AG04450 (cell line): Measurements from ENCODE around the gene ZPLD1. TPM values are rescaled to one million over a fixed set of nuclear protein-coding genes. Genes with fewer than 3 reads are reported as not detected.

ENCODE experiments used
- CTCF ChIA-PET: fragments of 300-600, 350-600 bp; formaldehyde crosslinking; extraction: SDS; loops from one replicate; lab custom pipeline; 2022; ENCODE audit warnings: antibody characterized with exemption, inconsistent platforms; lab: Charles Lee
- POLR2A ChIA-PET: fragments of 350-600 bp; formaldehyde crosslinking; extraction: SDS; loops from one replicate; lab custom pipeline; 2021; ENCODE audit warnings: antibody characterized with exemption, inconsistent platforms; lab: Yijun Ruan, JAX
- DNase-seq: peaks from one replicate; pipeline ENCODE4 v3.0.0-alpha.2; 2011; ENCODE audit warnings: low read depth, low spot score
- H3K27ac ChIP-seq: one replicate; pipeline ENCODE4 v1.5.1; 2012; ENCODE audit warnings: low read depth, low read length, control low read depth
- H3K27me3 ChIP-seq: one replicate; pipeline ENCODE4 v1.6.0; 2012; ENCODE audit warnings: low read length; ENCODE audit not compliant: control insufficient read depth, insufficient read depth
- H3K4me3 ChIP-seq: 2 replicates; pipeline ENCODE4 v1.5.1; 2011; ENCODE audit warnings: mild to moderate bottlenecking, low read depth, low read length, control low read depth
- H3K9me3 ChIP-seq: 2 replicates; pipeline ENCODE4 v1.5.1; 2012; ENCODE audit warnings: low read length; ENCODE audit not compliant: control insufficient read depth, insufficient read depth
- CTCF ChIP-seq: IDR thresholded peaks from 2 replicates; pipeline ENCODE4 v1.5.1; 2011; ENCODE audit warnings: low read depth, low read length, control low read depth, inconsistent platforms
- polyA plus RNA-seq: library from polyadenylated mRNA; depleted of rRNA; stranded (reverse); fragments of >200 nt; gene quantifications from 2 replicates; pipeline ENCODE4 v1.2.3, GENCODE V29; 2011

The ZPLD1 gene
- polyA plus RNA-seq, 1 experiment, result 0.02 TPM

- no peaks in the 10 kb centered on the region for H3K9me3 ChIP-seq
- H3K27me3 ChIP-seq, result no peaks in the 10 kb centered on the region
- POLR2A ChIA-PET, result no interaction called here
- H3K4me3 ChIP-seq, result no peak overlapping the region
- H3K27ac ChIP-seq, result no peak overlapping the region
- CTCF ChIA-PET, result interaction anchor here (1.7 kb wide), 1 partner anchor 285 kb away, joined by 4 read pairs; no protein-coding TSS in a partner anchor
- no peak for DNase-seq
- no peak for TF ChIP-seq CTCF
Observed at GRCh38 chr3:102514241-102514640, 79.4 kb downstream of the ZPLD1 start.

DNA sequence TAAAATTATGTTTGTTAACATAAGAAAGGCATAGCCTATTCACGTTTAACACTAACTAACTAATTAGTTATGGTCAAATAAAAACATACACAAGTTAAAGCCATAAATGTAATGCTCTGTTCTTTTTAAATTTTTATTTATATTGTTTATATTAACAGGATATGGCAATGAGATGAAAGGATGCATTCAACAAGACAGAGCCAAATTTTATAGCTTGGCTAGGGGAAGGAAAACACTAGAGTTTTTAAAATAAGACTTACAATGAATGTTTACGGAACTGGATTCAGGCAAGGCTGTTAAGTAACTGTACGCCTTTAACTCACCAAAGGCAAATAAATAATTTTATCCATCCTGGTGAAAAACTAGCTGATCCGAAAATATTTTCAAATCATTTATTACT lies 86.4 kb downstream of the ZPLD1 start:
- Histone ChIP-seq H3K4me3 (no peak overlapping the region), H3K9me3 (no peaks in the 10 kb centered on the region), H3K27ac (no peak overlapping the region), H3K27me3 (no peaks in the 10 kb centered on the region)
- CTCF ChIA-PET, result interaction anchor here (0.7 kb wide), 1 partner anchor 286 kb away, joined by 3 read pairs; no protein-coding TSS in a partner anchor
- no peak for DNase-seq
- POLR2A ChIA-PET, result no interaction called here
- no peak for TF ChIP-seq CTCF

DNA sequence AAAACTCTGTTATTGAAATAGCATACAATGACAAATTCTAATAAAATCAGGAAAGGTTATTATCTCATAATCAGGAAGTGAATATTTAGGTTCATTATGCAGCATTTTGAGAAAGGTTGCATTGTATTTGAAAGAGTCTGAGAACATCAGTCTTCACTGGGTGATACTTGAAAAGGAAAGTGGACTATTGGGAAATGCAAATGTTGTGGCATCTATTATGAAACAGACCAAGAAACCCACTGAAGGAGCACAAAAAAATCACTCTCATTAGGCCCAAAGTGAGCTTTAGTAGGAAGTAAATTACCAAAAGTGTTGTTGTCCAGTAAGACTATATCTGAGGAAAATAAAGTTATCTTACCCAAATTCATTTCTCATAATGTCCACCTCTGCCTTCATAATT lies 90.8 kb downstream of the ZPLD1 start:
- no peak for TF ChIP-seq CTCF
- CTCF ChIA-PET, result interaction anchor here (1.6 to 7.3 kb wide), 4 partner anchors 12 to 296 kb away, joined by 4 to 98 read pairs (median 48); no protein-coding TSS in a partner anchor
- Histone ChIP-seq H3K4me3 (no peak overlapping the region), H3K27ac (no peak overlapping the region), H3K27me3 (no peaks in the 10 kb centered on the region), H3K9me3 (no peaks in the 10 kb centered on the region)
- POLR2A ChIA-PET, result no interaction called here
- DNase-seq, result no peak

DNA sequence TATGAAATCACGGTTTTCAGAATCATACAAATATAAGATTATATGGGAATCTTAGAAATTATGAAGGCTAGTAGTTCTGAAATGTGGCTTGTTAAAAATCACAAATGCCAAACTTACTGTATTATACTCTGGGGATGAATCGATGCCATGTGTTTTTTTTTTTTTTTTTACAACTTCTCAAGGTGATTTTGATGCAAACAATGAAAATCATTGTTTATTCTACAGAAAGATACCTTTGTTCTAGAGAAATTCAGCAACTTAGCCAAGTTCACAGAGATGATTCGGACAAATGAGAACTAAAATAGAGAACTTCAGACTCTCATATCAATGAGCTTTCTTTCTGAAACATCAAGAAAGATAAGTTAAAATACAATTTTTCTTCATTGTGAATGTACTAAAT lies 92.0 kb downstream of the ZPLD1 start:
- no peak overlapping the region for H3K4me3 ChIP-seq
- POLR2A ChIA-PET, result no interaction called here
- TF ChIP-seq CTCF, result no peak
- CTCF ChIA-PET, result interaction anchor here (2.3 to 7.3 kb wide), 4 partner anchors 10 to 298 kb away, joined by 8 to 98 read pairs (median 48); no protein-coding TSS in a partner anchor
- no peak overlapping the region for H3K27ac ChIP-seq
- H3K27me3 ChIP-seq, result no peaks in the 10 kb centered on the region
- H3K9me3 ChIP-seq, result no peaks in the 10 kb centered on the region
- no peak for DNase-seq

- Histone ChIP-seq H3K27me3 (no peaks in the 10 kb centered on the region), H3K9me3 (no peaks in the 10 kb centered on the region), H3K27ac (no peak overlapping the region), H3K4me3 (no peak overlapping the region)
- no peak for DNase-seq
- TF ChIP-seq CTCF, result no peak
- POLR2A ChIA-PET, result no interaction called here
- CTCF ChIA-PET, result interaction anchor here (0.6 to 7.3 kb wide), 8 partner anchors 8 to 601 kb away, joined by 3 to 98 read pairs (median 7); no protein-coding TSS in a partner anchor
Observed at GRCh38 chr3:102528727-102529126, 93.9 kb downstream of the ZPLD1 start.
